Measurements from ENCODE around the gene GRIN2C.

GRCh38 chr17:74815067-74815466, 44.6 kb downstream of the GRIN2C start:
- no peak for TF ChIP-seq CTCF (IDR thresholded peaks at IDR 0.05; ENCODE audit: low read length)
- TF ChIP-seq EZH2 (IDR thresholded peaks at IDR 0.05; ENCODE audit: borderline replicate concordance, low read length): no peak

All from OCI-LY1 (cell line).